Measurements from ENCODE around the gene LTBP2.

LTBP2 gene

GRCh38 chr14:74615735-74616134, 3.7 kb upstream of the LTBP2 start:
- no peak for TF ChIP-seq JUND (IDR thresholded peaks at IDR 0.05; ENCODE audit: low read depth)

GRCh38 chr14:74614508-74615495, 2.8 kb upstream of the LTBP2 start:
- in situ Hi-C loops (cut with HindIII; ENCODE audit: low pct_unique_long_range_greater_than_20kb, low sequenced_read_pairs) = no loop called here
- peak in 1 of 2 experiments; percentile 55 for DNase-seq (ENCODE audit: low read depth in 1 of 2, low spot score in 1 of 2)
- TF ChIP-seq JUND (IDR thresholded peaks at IDR 0.05; ENCODE audit: low read depth) = no peak

More at GRCh38 chr14:74615735-74616134, 3.7 kb upstream of the LTBP2 start:
- no peak for DNase-seq (ENCODE audit: low read depth in 1 of 2, low spot score in 1 of 2)
- in situ Hi-C loops (cut with HindIII; ENCODE audit: low pct_unique_long_range_greater_than_20kb, low sequenced_read_pairs) = no loop called here

- TF ChIP-seq JUND (IDR thresholded peaks at IDR 0.05; ENCODE audit: low read depth) = no peak
- DNase-seq (ENCODE audit: low read depth in 1 of 2, low spot score in 1 of 2) = no peak
- in situ Hi-C loops (cut with HindIII; ENCODE audit: low pct_unique_long_range_greater_than_20kb, low sequenced_read_pairs) = no loop called here
Measured at GRCh38 chr14:74613211-74613914, 1.3 kb upstream of the LTBP2 start.

- in situ Hi-C loops (cut with HindIII; ENCODE audit: low pct_unique_long_range_greater_than_20kb, low sequenced_read_pairs) = no loop called here
- DNase-seq (ENCODE audit: low read depth in 1 of 2, low spot score in 1 of 2) = peak; percentile 63 to 85
- TF ChIP-seq JUND (IDR thresholded peaks at IDR 0.05; ENCODE audit: low read depth) = no peak
Measured at GRCh38 chr14:74612350-74613021, 449 bp upstream of the LTBP2 start.

GRCh38 chr14:74610866-74611649, 979 bp downstream of the LTBP2 start:
- in situ Hi-C loops (cut with HindIII; ENCODE audit: low pct_unique_long_range_greater_than_20kb, low sequenced_read_pairs) = no loop called here
- no peak for TF ChIP-seq JUND (IDR thresholded peaks at IDR 0.05; ENCODE audit: low read depth)
- DNase-seq (ENCODE audit: low read depth in 1 of 2, low spot score in 1 of 2) = no peak

- in situ Hi-C loops (cut with HindIII; ENCODE audit: low pct_unique_long_range_greater_than_20kb, low sequenced_read_pairs) = no loop called here
- TF ChIP-seq JUND (IDR thresholded peaks at IDR 0.05; ENCODE audit: low read depth) = no peak
- DNase-seq (ENCODE audit: low read depth in 1 of 2, low spot score in 1 of 2) = no peak
Measured at GRCh38 chr14:74610199-74610865, 1.7 kb downstream of the LTBP2 start.

GRCh38 chr14:74609721-74610120, 2.3 kb downstream of the LTBP2 start:
- in situ Hi-C loops (cut with HindIII; ENCODE audit: low pct_unique_long_range_greater_than_20kb, low sequenced_read_pairs) = no loop called here
- DNase-seq (ENCODE audit: low read depth in 1 of 2, low spot score in 1 of 2) = no peak
- TF ChIP-seq JUND (IDR thresholded peaks at IDR 0.05; ENCODE audit: low read depth) = no peak

- no peak for TF ChIP-seq JUND (IDR thresholded peaks at IDR 0.05; ENCODE audit: low read depth)
- peak; percentile 61 to 88 for DNase-seq (ENCODE audit: low read depth in 1 of 2, low spot score in 1 of 2)
- in situ Hi-C loops (cut with HindIII; ENCODE audit: low pct_unique_long_range_greater_than_20kb, low sequenced_read_pairs) = no loop called here
Measured at GRCh38 chr14:74608959-74609611, 3.0 kb downstream of the LTBP2 start.

GRCh38 chr14:74606727-74607126, 5.3 kb downstream of the LTBP2 start:
- in situ Hi-C loops (cut with HindIII; ENCODE audit: low pct_unique_long_range_greater_than_20kb, low sequenced_read_pairs) = no loop called here
- no peak for DNase-seq (ENCODE audit: low read depth in 1 of 2, low spot score in 1 of 2)
- no peak for TF ChIP-seq JUND (IDR thresholded peaks at IDR 0.05; ENCODE audit: low read depth)

- in situ Hi-C loops (cut with HindIII; ENCODE audit: low pct_unique_long_range_greater_than_20kb, low sequenced_read_pairs) = no loop called here
- DNase-seq (ENCODE audit: low read depth in 1 of 2, low spot score in 1 of 2) = no peak
- no peak for TF ChIP-seq JUND (IDR thresholded peaks at IDR 0.05; ENCODE audit: low read depth)
Measured at GRCh38 chr14:74605531-74606223, 6.4 kb downstream of the LTBP2 start.

All from T47D (cell line).